WTC11 (cell line): ENCODE data around the gene ISG20L2. TPM values are rescaled to one million over a fixed set of nuclear protein-coding genes. Genes with fewer than 3 reads are reported as not detected.

Experiments
- ATAC-seq: fragments of 200-7000 bp; cut with Tn5 transposase; 2 replicates; pipeline ENCODE4 v1.10.0; 2021; ENCODE audit warnings: mild to moderate bottlenecking, moderate library complexity
- CTCF ChIA-PET: fragments of 300-600 bp; sonication (Branson Sonifier 250); formaldehyde crosslinking; loops from one replicate; lab custom pipeline; 2021; ENCODE audit warnings: antibody characterized with exemption; lab: Charles Lee
- POLR2A ChIA-PET: fragments of 350-600 bp; sonication (Branson Sonifier 250); formaldehyde crosslinking; loops from one replicate; lab custom pipeline; 2021; ENCODE audit warnings: antibody characterized with exemption; lab: Charles Lee
- DNase-seq: peaks from one replicate; pipeline ENCODE4 v3.0.0; 2021; ENCODE audit warnings: low spot score
- H3K27ac Mint-ChIP-seq: 2 replicates; pipeline ENCODE4 v1.8.0; 2021; ENCODE audit warnings: mixed read lengths
- H3K27me3 Mint-ChIP-seq: 2 replicates; pipeline ENCODE4 v1.8.0; 2021; ENCODE audit warnings: low read depth, mild to moderate bottlenecking, moderate library complexity, mixed read lengths
- H3K36me3 Mint-ChIP-seq: 2 replicates; pipeline ENCODE4 v1.8.0; 2021; ENCODE audit warnings: mixed read lengths
- H3K4me1 Mint-ChIP-seq: 2 replicates; pipeline ENCODE4 v1.8.0; 2022; ENCODE audit warnings: mixed read lengths
- H3K4me3 Mint-ChIP-seq: 2 replicates; pipeline ENCODE4 v1.8.0; 2021; ENCODE audit warnings: mild to moderate bottlenecking, moderate library complexity, mixed read lengths
- H3K9me3 Mint-ChIP-seq: 2 replicates; pipeline ENCODE4 v1.8.0; 2021; ENCODE audit warnings: mixed read lengths
- ELF4 ChIP-seq: sonication (generic); formaldehyde crosslinking; IDR thresholded peaks from 2 replicates; pipeline ENCODE4 v1.8.1; 2022; ENCODE audit warnings: low read depth, mild to moderate bottlenecking, moderate library complexity, missing genetic modification reagents
- GTF2I ChIP-seq: fragments of 250-450 bp; sonication (Bioruptor Pico); conservative IDR thresholded peaks from 2 replicates; pipeline ENCODE4 v1.4.0; 2021; ENCODE audit warnings: mild to moderate bottlenecking
- HMGA2 ChIP-seq: fragments of 250-450 bp; sonication (Bioruptor Pico); IDR thresholded peaks from 2 replicates; pipeline ENCODE4 v1.4.0; 2021; ENCODE audit warnings: mild to moderate bottlenecking, moderate library complexity
- IRF1 ChIP-seq: sonication (generic); formaldehyde crosslinking; IDR thresholded peaks from 2 replicates; pipeline ENCODE4 v1.8.0; 2023; ENCODE audit warnings: missing genetic modification reagents
- PRRX2 ChIP-seq: fragments of 250-450 bp; sonication (Bioruptor Pico); IDR thresholded peaks from 2 replicates; pipeline ENCODE4 v1.8.0; 2021; ENCODE audit warnings: mild to moderate bottlenecking
- RELA ChIP-seq: sonication (generic); formaldehyde crosslinking; IDR thresholded peaks from 2 replicates; pipeline ENCODE4 v1.8.1; 2022; ENCODE audit warnings: missing genetic modification reagents, mild to moderate bottlenecking, borderline replicate concordance
- TEAD1 ChIP-seq: sonication (generic); formaldehyde crosslinking; IDR thresholded peaks from 2 replicates; pipeline ENCODE4 v1.8.0; 2022; ENCODE audit warnings: mild to moderate bottlenecking, missing genetic modification reagents
- TP53 ChIP-seq: sonication (generic); formaldehyde crosslinking; IDR thresholded peaks from 2 replicates; pipeline ENCODE4 v1.8.1; 2023; ENCODE audit warnings: mild to moderate bottlenecking, missing genetic modification reagents
- ZNF263 ChIP-seq: sonication (generic); formaldehyde crosslinking; IDR thresholded peaks from 2 replicates; pipeline ENCODE4 v1.8.1; 2022; ENCODE audit warnings: low read depth, mild to moderate bottlenecking, moderate library complexity, missing genetic modification reagents
- ZNF423 ChIP-seq: fragments of 250-450 bp; sonication (Bioruptor Pico); IDR thresholded peaks from 2 replicates; pipeline ENCODE4 v2.1.2; 2022; ENCODE audit warnings: mild to moderate bottlenecking, moderate library complexity
- ZNF532 ChIP-seq: fragments of 250-450 bp; sonication (Bioruptor Pico); IDR thresholded peaks from 2 replicates; pipeline ENCODE4 v1.9.0; 2021; ENCODE audit warnings: mild to moderate bottlenecking, borderline replicate concordance
- ZSCAN18 ChIP-seq: fragments of 250-450 bp; sonication (Bioruptor Pico); IDR thresholded peaks from 2 replicates; pipeline ENCODE4 v2.1.2; 2022; ENCODE audit warnings: mild to moderate bottlenecking, moderate library complexity
- total RNA-seq: library from RNA; stranded (reverse); gene quantifications from 3 replicates; pipeline ENCODE4 v1.2.3, GENCODE V29; 2021
- TF ChIP-seq, protein P1 (sequence below): sonication (generic); formaldehyde crosslinking; IDR thresholded peaks from 2 replicates; pipeline ENCODE4 v1.8.0; 2022; ENCODE audit warnings: mild to moderate bottlenecking, missing genetic modification reagents
- TF ChIP-seq, protein P2 (sequence below): sonication (generic); formaldehyde crosslinking; IDR thresholded peaks from 2 replicates; pipeline ENCODE4 v1.8.1; 2022; ENCODE audit warnings: mild to moderate bottlenecking, missing genetic modification reagents, moderate library complexity, borderline replicate concordance
- TF ChIP-seq, protein P3 (sequence below): sonication (generic); formaldehyde crosslinking; IDR thresholded peaks from 2 replicates; pipeline ENCODE4 v1.8.1; 2023; ENCODE audit warnings: mild to moderate bottlenecking, moderate library complexity, missing genetic modification reagents
- TF ChIP-seq, protein P4 (sequence below): sonication (generic); formaldehyde crosslinking; IDR thresholded peaks from 2 replicates; pipeline ENCODE4 v1.8.1; 2022; ENCODE audit warnings: mild to moderate bottlenecking, moderate library complexity, missing genetic modification reagents
- TF ChIP-seq, protein P5 (sequence below): sonication (generic); formaldehyde crosslinking; IDR thresholded peaks from 2 replicates; pipeline ENCODE4 v1.8.1; 2022; ENCODE audit warnings: missing genetic modification reagents, borderline replicate concordance
- TF ChIP-seq, protein P6 (sequence below): sonication (generic); formaldehyde crosslinking; IDR thresholded peaks from 2 replicates; pipeline ENCODE4 v1.8.0; 2022; ENCODE audit warnings: mild to moderate bottlenecking, missing genetic modification reagents

The ISG20L2 gene
- total RNA-seq, 1 experiment from 2014 or later = 43.8 TPM

DNA sequence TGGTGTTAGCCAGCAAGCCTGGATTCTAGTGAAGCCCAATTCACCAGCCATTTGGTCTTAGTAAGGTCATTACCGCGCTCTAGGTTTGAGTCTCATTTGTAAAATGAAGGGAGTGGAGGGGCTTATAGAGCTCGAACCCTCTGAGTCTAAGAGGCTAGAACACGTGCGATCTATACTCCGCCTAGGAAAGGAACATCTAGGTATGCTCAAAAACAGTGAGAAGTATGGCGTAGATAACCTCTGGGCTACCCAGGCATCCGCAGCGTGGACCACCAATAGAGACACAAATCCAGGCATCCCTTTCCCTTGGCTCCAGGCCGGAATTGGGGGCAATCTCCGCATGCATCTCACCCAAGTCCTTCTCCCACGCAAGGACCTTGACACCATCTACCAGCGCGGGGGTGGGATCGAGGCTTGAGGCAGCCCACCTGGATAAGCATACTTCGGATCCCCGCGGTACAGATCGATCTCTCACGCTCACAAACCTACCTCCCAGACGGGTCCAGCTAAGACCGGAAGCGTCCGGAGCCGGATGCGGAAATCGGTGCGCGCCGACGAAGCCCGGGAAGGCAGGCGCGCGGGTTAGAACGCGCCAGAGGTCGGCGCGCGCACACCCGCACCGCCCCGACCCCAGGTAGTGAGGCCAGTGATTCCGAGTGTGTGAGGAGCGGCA, 504 bp downstream of the ISG20L2 start, which contains the start of gene METTL25B:
METTL25B (plus strand) TSS at position 544 of the 673 bp plus-strand sequence. CDS start 636 bp downstream, outside the sequence.
- POLR2A ChIA-PET = interaction anchor here (0.6 to 5.3 kb wide), 16 partner anchors 13 to 226 kb away, joined by 3 to 57 read pairs (median 4); partner anchors contain the start of genes CRABP2, HDGF, MRPL24 and PRCC
- peaks cover 14% of the 10 kb centered on the region for H3K4me1 Mint-ChIP-seq
- CTCF ChIA-PET = interaction anchor here (0.6 to 9.5 kb wide), 20 partner anchors 13 to 1967 kb away, joined by 3 to 682 read pairs (median 8); partner anchors contain the start of genes CRABP2, HDGF, INSRR and LRRC71
- no peaks in the 10 kb centered on the region for H3K27me3 Mint-ChIP-seq
- H3K27ac Mint-ChIP-seq = peak within 1 kb of the TSS; percentile 99
- ATAC-seq (peak; percentile 63), DNase-seq (peak; percentile 81)
- H3K4me3 Mint-ChIP-seq = no peak within 1 kb of the TSS
- H3K36me3 Mint-ChIP-seq = peaks cover 20% of the 10 kb centered on the region
- H3K9me3 Mint-ChIP-seq = no peaks in the 10 kb centered on the region
- TF ChIP-seq ZNF423 (CRISPR knock-in tag) (no peak), TEAD1 (CRISPR knock-in tag) (no peak), RELA (CRISPR knock-in tag) (no peak), HMGA2 (no peak), ELF4 (no peak), PRRX2 (CRISPR knock-in tag) (no peak), GTF2I (CRISPR knock-in tag) (no peak), TP53 (CRISPR knock-in tag) (no peak), IRF1 (CRISPR knock-in tag) (no peak), ZNF263 (CRISPR knock-in tag) (no peak), ZSCAN18 (CRISPR knock-in tag) (no peak), ZNF532 (CRISPR knock-in tag) (no peak)
- TF ChIP-seq, protein P1, sequence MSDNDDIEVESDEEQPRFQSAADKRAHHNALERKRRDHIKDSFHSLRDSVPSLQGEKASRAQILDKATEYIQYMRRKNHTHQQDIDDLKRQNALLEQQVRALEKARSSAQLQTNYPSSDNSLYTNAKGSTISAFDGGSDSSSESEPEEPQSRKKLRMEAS = peak; percentile 45; the same call in 1 of the 2 replicates
- TF ChIP-seq, protein P2, sequence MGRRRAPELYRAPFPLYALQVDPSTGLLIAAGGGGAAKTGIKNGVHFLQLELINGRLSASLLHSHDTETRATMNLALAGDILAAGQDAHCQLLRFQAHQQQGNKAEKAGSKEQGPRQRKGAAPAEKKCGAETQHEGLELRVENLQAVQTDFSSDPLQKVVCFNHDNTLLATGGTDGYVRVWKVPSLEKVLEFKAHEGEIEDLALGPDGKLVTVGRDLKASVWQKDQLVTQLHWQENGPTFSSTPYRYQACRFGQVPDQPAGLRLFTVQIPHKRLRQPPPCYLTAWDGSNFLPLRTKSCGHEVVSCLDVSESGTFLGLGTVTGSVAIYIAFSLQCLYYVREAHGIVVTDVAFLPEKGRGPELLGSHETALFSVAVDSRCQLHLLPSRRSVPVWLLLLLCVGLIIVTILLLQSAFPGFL (CRISPR knock-in tag) = no peak
- TF ChIP-seq, protein P3, sequence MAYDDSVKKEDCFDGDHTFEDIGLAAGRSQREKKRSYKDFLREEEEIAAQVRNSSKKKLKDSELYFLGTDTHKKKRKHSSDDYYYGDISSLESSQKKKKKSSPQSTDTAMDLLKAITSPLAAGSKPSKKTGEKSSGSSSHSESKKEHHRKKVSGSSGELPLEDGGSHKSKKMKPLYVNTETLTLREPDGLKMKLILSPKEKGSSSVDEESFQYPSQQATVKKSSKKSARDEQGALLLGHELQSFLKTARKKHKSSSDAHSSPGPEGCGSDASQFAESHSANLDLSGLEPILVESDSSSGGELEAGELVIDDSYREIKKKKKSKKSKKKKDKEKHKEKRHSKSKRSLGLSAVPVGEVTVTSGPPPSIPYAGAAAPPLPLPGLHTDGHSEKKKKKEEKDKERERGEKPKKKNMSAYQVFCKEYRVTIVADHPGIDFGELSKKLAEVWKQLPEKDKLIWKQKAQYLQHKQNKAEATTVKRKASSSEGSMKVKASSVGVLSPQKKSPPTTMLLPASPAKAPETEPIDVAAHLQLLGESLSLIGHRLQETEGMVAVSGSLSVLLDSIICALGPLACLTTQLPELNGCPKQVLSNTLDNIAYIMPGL (CRISPR knock-in tag) = no peak
- TF ChIP-seq, protein P4, sequence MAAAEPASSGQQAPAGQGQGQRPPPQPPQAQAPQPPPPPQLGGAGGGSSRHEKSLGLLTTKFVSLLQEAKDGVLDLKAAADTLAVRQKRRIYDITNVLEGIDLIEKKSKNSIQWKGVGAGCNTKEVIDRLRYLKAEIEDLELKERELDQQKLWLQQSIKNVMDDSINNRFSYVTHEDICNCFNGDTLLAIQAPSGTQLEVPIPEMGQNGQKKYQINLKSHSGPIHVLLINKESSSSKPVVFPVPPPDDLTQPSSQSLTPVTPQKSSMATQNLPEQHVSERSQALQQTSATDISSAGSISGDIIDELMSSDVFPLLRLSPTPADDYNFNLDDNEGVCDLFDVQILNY = peak; percentile 88; the same call in 1 of the 2 replicates
- TF ChIP-seq, protein P5, sequence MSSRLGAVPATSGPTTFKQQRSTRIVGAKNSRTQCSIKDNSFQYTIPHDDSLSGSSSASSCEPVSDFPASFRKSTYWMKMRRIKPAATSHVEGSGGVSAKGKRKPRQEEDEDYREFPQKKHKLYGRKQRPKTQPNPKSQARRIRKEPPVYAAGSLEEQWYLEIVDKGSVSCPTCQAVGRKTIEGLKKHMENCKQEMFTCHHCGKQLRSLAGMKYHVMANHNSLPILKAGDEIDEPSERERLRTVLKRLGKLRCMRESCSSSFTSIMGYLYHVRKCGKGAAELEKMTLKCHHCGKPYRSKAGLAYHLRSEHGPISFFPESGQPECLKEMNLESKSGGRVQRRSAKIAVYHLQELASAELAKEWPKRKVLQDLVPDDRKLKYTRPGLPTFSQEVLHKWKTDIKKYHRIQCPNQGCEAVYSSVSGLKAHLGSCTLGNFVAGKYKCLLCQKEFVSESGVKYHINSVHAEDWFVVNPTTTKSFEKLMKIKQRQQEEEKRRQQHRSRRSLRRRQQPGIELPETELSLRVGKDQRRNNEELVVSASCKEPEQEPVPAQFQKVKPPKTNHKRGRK (CRISPR knock-in tag) = no peak
- TF ChIP-seq, protein P6, sequence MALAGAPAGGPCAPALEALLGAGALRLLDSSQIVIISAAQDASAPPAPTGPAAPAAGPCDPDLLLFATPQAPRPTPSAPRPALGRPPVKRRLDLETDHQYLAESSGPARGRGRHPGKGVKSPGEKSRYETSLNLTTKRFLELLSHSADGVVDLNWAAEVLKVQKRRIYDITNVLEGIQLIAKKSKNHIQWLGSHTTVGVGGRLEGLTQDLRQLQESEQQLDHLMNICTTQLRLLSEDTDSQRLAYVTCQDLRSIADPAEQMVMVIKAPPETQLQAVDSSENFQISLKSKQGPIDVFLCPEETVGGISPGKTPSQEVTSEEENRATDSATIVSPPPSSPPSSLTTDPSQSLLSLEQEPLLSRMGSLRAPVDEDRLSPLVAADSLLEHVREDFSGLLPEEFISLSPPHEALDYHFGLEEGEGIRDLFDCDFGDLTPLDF (CRISPR knock-in tag) = no peak
